Measurements from ENCODE around the gene STXBP5L.
"Not testable (repeated sequence)": the region's sequence is repeated elsewhere in the genome, so short reads cannot be mapped to it uniquely, and the experiment has no call there.

STXBP5L gene

GRCh38 chr3:120928991-120929390 is 21.0 kb downstream of the STXBP5L start:
- no peak for TF ChIP-seq POLR2A (IDR thresholded peaks at IDR 0.05; ENCODE audit: low read length)
- TF ChIP-seq GATA1 (IDR thresholded peaks at IDR 0.05; ENCODE audit: low read depth, low read length): no peak
- no peak for DNase-seq

GRCh38 chr3:120931593-120931992 is 23.6 kb downstream of the STXBP5L start:
- no peak for DNase-seq
- no peak for TF ChIP-seq GATA1 (IDR thresholded peaks at IDR 0.05; ENCODE audit: low read depth, low read length)
- no peak for TF ChIP-seq POLR2A (IDR thresholded peaks at IDR 0.05; ENCODE audit: low read length)

GRCh38 chr3:120956143-120956542 is 48.1 kb downstream of the STXBP5L start:
- DNase-seq: no peak
- TF ChIP-seq GATA1 (IDR thresholded peaks at IDR 0.05; ENCODE audit: low read depth, low read length): no peak
- no peak for TF ChIP-seq POLR2A (IDR thresholded peaks at IDR 0.05; ENCODE audit: low read length)

- no peak for TF ChIP-seq POLR2A (IDR thresholded peaks at IDR 0.05; ENCODE audit: low read length)
- no peak for TF ChIP-seq GATA1 (IDR thresholded peaks at IDR 0.05; ENCODE audit: low read depth, low read length)
- DNase-seq: no peak
Observed at GRCh38 chr3:120982608-120983320, 74.8 kb downstream of the STXBP5L start.

GRCh38 chr3:120983321-120983665 is 75.3 kb downstream of the STXBP5L start:
- no peak for DNase-seq
- no peak for TF ChIP-seq POLR2A (IDR thresholded peaks at IDR 0.05; ENCODE audit: low read length)
- TF ChIP-seq GATA1 (IDR thresholded peaks at IDR 0.05; ENCODE audit: low read depth, low read length): no peak

GRCh38 chr3:120983841-120984240 is 75.8 kb downstream of the STXBP5L start:
- no peak for TF ChIP-seq POLR2A (IDR thresholded peaks at IDR 0.05; ENCODE audit: low read length)
- no peak for TF ChIP-seq GATA1 (IDR thresholded peaks at IDR 0.05; ENCODE audit: low read depth, low read length)
- no peak for DNase-seq

- no peak for TF ChIP-seq GATA1 (IDR thresholded peaks at IDR 0.05; ENCODE audit: low read depth, low read length)
- no peak for TF ChIP-seq POLR2A (IDR thresholded peaks at IDR 0.05; ENCODE audit: low read length)
- no peak for DNase-seq
Observed at GRCh38 chr3:120985242-120985641, 77.2 kb downstream of the STXBP5L start.

GRCh38 chr3:120988994-120989393 is 81.0 kb downstream of the STXBP5L start:
- no peak for TF ChIP-seq GATA1 (IDR thresholded peaks at IDR 0.05; ENCODE audit: low read depth, low read length)
- TF ChIP-seq POLR2A (IDR thresholded peaks at IDR 0.05; ENCODE audit: low read length): no peak
- no peak for DNase-seq

- DNase-seq: no peak
- TF ChIP-seq POLR2A (IDR thresholded peaks at IDR 0.05; ENCODE audit: low read length): no peak
- TF ChIP-seq GATA1 (IDR thresholded peaks at IDR 0.05; ENCODE audit: low read depth, low read length): no peak
Observed at GRCh38 chr3:121018917-121019321, 110.9 kb downstream of the STXBP5L start.

GRCh38 chr3:121063628-121064027 is 155.6 kb downstream of the STXBP5L start:
- no peak for DNase-seq
- no peak for TF ChIP-seq GATA1 (IDR thresholded peaks at IDR 0.05; ENCODE audit: low read depth, low read length)
- TF ChIP-seq POLR2A (IDR thresholded peaks at IDR 0.05; ENCODE audit: low read length): no peak

GRCh38 chr3:121064121-121064520 is 156.1 kb downstream of the STXBP5L start:
- no peak for TF ChIP-seq GATA1 (IDR thresholded peaks at IDR 0.05; ENCODE audit: low read depth, low read length)
- no peak for TF ChIP-seq POLR2A (IDR thresholded peaks at IDR 0.05; ENCODE audit: low read length)

GRCh38 chr3:121072133-121072532 is 164.1 kb downstream of the STXBP5L start:
- DNase-seq: no peak
- TF ChIP-seq POLR2A (IDR thresholded peaks at IDR 0.05; ENCODE audit: low read length) (no peak), GATA1 (IDR thresholded peaks at IDR 0.05; ENCODE audit: low read depth, low read length) (no peak)

More at GRCh38 chr3:121064121-121064520, 156.1 kb downstream of the STXBP5L start:
- no peak for DNase-seq

- TF ChIP-seq POLR2A (IDR thresholded peaks at IDR 0.05; ENCODE audit: low read length) (no peak), GATA1 (IDR thresholded peaks at IDR 0.05; ENCODE audit: low read depth, low read length) (no peak)
- DNase-seq: no peak
Observed at GRCh38 chr3:121073011-121073410, 165.0 kb downstream of the STXBP5L start.

GRCh38 chr3:121075191-121075590 is 167.2 kb downstream of the STXBP5L start:
- TF ChIP-seq POLR2A (IDR thresholded peaks at IDR 0.05; ENCODE audit: low read length): no peak
- no peak for TF ChIP-seq GATA1 (IDR thresholded peaks at IDR 0.05; ENCODE audit: low read depth, low read length)

GRCh38 chr3:121078378-121079101 is 170.5 kb downstream of the STXBP5L start:
- DNase-seq: not testable (repeated sequence)

More at GRCh38 chr3:121075191-121075590, 167.2 kb downstream of the STXBP5L start:
- no peak for DNase-seq
